H9 (cell line): Measurements from ENCODE around the gene PTPRN2. TPM values are rescaled to one million over a fixed set of nuclear protein-coding genes. Genes with fewer than 3 reads are reported as not detected.

Experiments
- DNase-seq: peaks from one replicate; pipeline ENCODE4 v3.0.0-alpha.2; 2017
- H2AFZ ChIP-seq: one replicate; pipeline ENCODE4 v1.6.1; 2013; ENCODE audit warnings: mild to moderate bottlenecking, low read length, control low read depth, moderate library complexity
- H2AK5ac ChIP-seq: 2 replicates; pipeline ENCODE4 v1.6.1; 2013; ENCODE audit warnings: low read length, control low read depth, mixed read lengths; ENCODE audit not compliant: insufficient read length
- H2BK120ac ChIP-seq: one replicate; pipeline ENCODE4 v1.6.1; 2013; ENCODE audit warnings: low read depth, mild to moderate bottlenecking, low read length, control low read depth, inconsistent platforms; ENCODE audit not compliant: poor library complexity, severe bottlenecking
- H2BK12ac ChIP-seq: 2 replicates; pipeline ENCODE4 v1.6.1; 2013; ENCODE audit warnings: low read length, control low read depth, mixed read lengths, low read depth; ENCODE audit not compliant: insufficient read length
- H2BK15ac ChIP-seq: 2 replicates; pipeline ENCODE4 v1.6.1; 2013; ENCODE audit warnings: low read depth, low read length, control low read depth
- H2BK20ac ChIP-seq: one replicate; pipeline ENCODE4 v1.6.1; 2013; ENCODE audit warnings: low read depth, mild to moderate bottlenecking, low read length, control low read depth, inconsistent platforms; ENCODE audit not compliant: poor library complexity, severe bottlenecking
- H2BK5ac ChIP-seq: 2 replicates; pipeline ENCODE4 v1.6.1; 2013; ENCODE audit warnings: low read length, control low read depth, mixed read lengths; ENCODE audit not compliant: insufficient read length
- H3K14ac ChIP-seq: 2 replicates; pipeline ENCODE4 v1.6.1; 2013; ENCODE audit warnings: low read length, control low read depth; ENCODE audit not compliant: insufficient read depth
- H3K18ac ChIP-seq: 2 replicates; pipeline ENCODE4 v1.6.1; 2013; ENCODE audit warnings: low read depth, mild to moderate bottlenecking, mixed read lengths, low read length, control low read depth; ENCODE audit not compliant: insufficient read length
- H3K23ac ChIP-seq: 2 replicates; pipeline ENCODE4 v1.6.1; 2013; ENCODE audit warnings: low read length, control low read depth, mixed read lengths, low read depth; ENCODE audit not compliant: insufficient read length
- H3K23me2 ChIP-seq: 2 replicates; pipeline ENCODE4 v1.6.1; 2013; ENCODE audit warnings: low read depth, mild to moderate bottlenecking, mixed read lengths, low read length, control low read depth; ENCODE audit not compliant: insufficient read length, poor library complexity, severe bottlenecking
- H3K27ac ChIP-seq: 2 replicates; pipeline ENCODE4 v1.5.1; 2013; ENCODE audit warnings: low read length, control low read depth, mixed read lengths, low read depth; ENCODE audit not compliant: insufficient read length
- H3K27me3 ChIP-seq: 2 replicates; pipeline ENCODE4 v1.6.1; 2013; ENCODE audit warnings: low read length, control low read depth, inconsistent platforms; ENCODE audit not compliant: insufficient read depth
- H3K4ac ChIP-seq: 2 replicates; pipeline ENCODE4 v1.6.1; 2013; ENCODE audit warnings: low read depth, mild to moderate bottlenecking, control low read depth, inconsistent platforms, low read length, moderate library complexity
- H3K4me1 ChIP-seq: 2 replicates; pipeline ENCODE4 v1.6.1; 2013; ENCODE audit warnings: low read length, control low read depth, inconsistent platforms; ENCODE audit not compliant: insufficient read depth
- H3K4me2 ChIP-seq: 2 replicates; pipeline ENCODE4 v1.6.1; 2013; ENCODE audit warnings: low read length, control low read depth, mixed read lengths; ENCODE audit not compliant: insufficient read length, insufficient read depth
- H3K56ac ChIP-seq: 2 replicates; pipeline ENCODE4 v1.6.1; 2013; ENCODE audit warnings: low read depth, mild to moderate bottlenecking, mixed read lengths, low read length, control low read depth; ENCODE audit not compliant: insufficient read length
- H3K79me1 ChIP-seq: 2 replicates; pipeline ENCODE4 v1.6.1; 2013; ENCODE audit warnings: low read depth, mild to moderate bottlenecking, moderate library complexity, low read length, control low read depth, inconsistent platforms; ENCODE audit not compliant: insufficient read depth, poor library complexity, severe bottlenecking
- H3K79me2 ChIP-seq: 2 replicates; pipeline ENCODE4 v1.6.1; 2013; ENCODE audit warnings: low read length, control low read depth, inconsistent platforms; ENCODE audit not compliant: insufficient read depth
- H3K9ac ChIP-seq: 2 replicates; pipeline ENCODE4 v1.6.1; 2013; ENCODE audit warnings: low read length, control low read depth, mixed read lengths; ENCODE audit not compliant: insufficient read length; ENCODE audit errors: extremely low read depth
- H3K9me3 ChIP-seq: one replicate; pipeline ENCODE4 v1.6.1; 2013; ENCODE audit warnings: low read depth, low read length, inconsistent platforms; ENCODE audit not compliant: control insufficient read depth
- H3T11ph ChIP-seq: one replicate; pipeline ENCODE4 v1.6.1; 2013; ENCODE audit warnings: mild to moderate bottlenecking, low read length, control low read depth, inconsistent platforms
- H4K20me1 ChIP-seq: one replicate; pipeline ENCODE4 v1.6.1; 2013; ENCODE audit not compliant: control insufficient read depth, insufficient read length, insufficient read depth
- H4K5ac ChIP-seq: 2 replicates; pipeline ENCODE4 v1.6.1; 2013; ENCODE audit warnings: low read depth, mild to moderate bottlenecking, mixed read lengths, low read length, control low read depth; ENCODE audit not compliant: insufficient read length
- H4K8ac ChIP-seq: replicated peaks from 2 replicates; pipeline ENCODE4 v1.6.1; 2013; ENCODE audit warnings: low read length, control low read depth, mixed read lengths, low read depth; ENCODE audit not compliant: insufficient read length
- H4K91ac ChIP-seq: 2 replicates; pipeline ENCODE4 v1.6.1; 2013; ENCODE audit warnings: low read depth, mild to moderate bottlenecking, moderate library complexity, mixed read lengths, low read length, control low read depth; ENCODE audit not compliant: insufficient read length
- H3K27ac Mint-ChIP-seq, 3 experiments: 2 replicates in 2 of 3; 3 replicates in 1 of 3; pipeline ENCODE4 v1.8.0; 2020 to 2021; ENCODE audit warnings: mixed read lengths in 3 of 3, mild to moderate bottlenecking in 1 of 3, moderate library complexity in 1 of 3
- H3K27me3 Mint-ChIP-seq: 2 replicates; pipeline ENCODE4 v1.8.0; 2021; ENCODE audit warnings: low read depth, mild to moderate bottlenecking, moderate library complexity, mixed read lengths
- H3K36me3 Mint-ChIP-seq, 3 experiments: 2 replicates in 2 of 3; 3 replicates in 1 of 3; pipeline ENCODE4 v1.8.0; 2020 to 2021; ENCODE audit warnings: low read depth in 3 of 3, mixed read lengths in 3 of 3; ENCODE audit not compliant: insufficient read depth in 1 of 3
- H3K4me1 Mint-ChIP-seq, 2 experiments: 2 replicates each; pipeline ENCODE4 v1.8.0; 2020; ENCODE audit warnings: mixed read lengths in 2 of 2
- H3K4me3 Mint-ChIP-seq, 2 experiments: 2 replicates in 1 of 2; 3 replicates in 1 of 2; pipeline ENCODE4 v1.8.0; 2020 to 2021; ENCODE audit warnings: mild to moderate bottlenecking in 2 of 2, mixed read lengths in 2 of 2, moderate library complexity in 1 of 2
- H3K9me3 Mint-ChIP-seq, 2 experiments: 2 replicates in 1 of 2; 3 replicates in 1 of 2; pipeline ENCODE4 v1.8.0; 2020; ENCODE audit warnings: mild to moderate bottlenecking in 2 of 2, mixed read lengths in 2 of 2, moderate library complexity in 1 of 2
- CTCF ChIP-seq: fragments of 200-600 bp; sonication (generic); conservative IDR thresholded peaks from 3 replicates; pipeline ENCODE4 v1.8.0; 2021; ENCODE audit warnings: antibody characterized with exemption, mild to moderate bottlenecking
- WGBS: extraction: QIAGEN DNeasy Blood & Tissue Kit; methylation state at CpG from one replicate; pipeline ENCODE4 v1.1.7; 2013; ENCODE audit warnings: missing lambda C conversion rate, low lambda C conversion rate, mixed read lengths; ENCODE audit not compliant: insufficient read length; ENCODE audit errors: extremely low coverage; 5-methylcytosine and 5-hydroxymethylcytosine counted together
- total RNA-seq: library from RNA; stranded (reverse); gene quantifications from 2 replicates; pipeline ENCODE4 v1.2.1, GENCODE V29; 2021

PTPRN2 gene
- total RNA-seq, 1 experiment from 2014 or later, result 5.2 TPM

- H3K36me3 Mint-ChIP-seq, result peaks cover 0 to 19% (median 0%) of the 10 kb centered on the region in 3 experiments; a peak in 2 of 7 replicates
- Histone ChIP-seq H3K18ac (no peak overlapping the region), H3K14ac (peak overlapping the region; percentile 1; the same call in 1 of the 2 replicates), H4K8ac (no peak overlapping the region), H4K91ac (no peak overlapping the region), H3T11ph (no peak overlapping the region), H3K27me3 (no peaks in the 10 kb centered on the region), H3K79me2 (no peaks in the 10 kb centered on the region), H3K23me2 (no peaks in the 10 kb centered on the region), H2BK5ac (no peak overlapping the region), H4K5ac (no peak overlapping the region), H3K23ac (no peak overlapping the region), H2BK120ac (no peak overlapping the region), H3K4me1 (peaks cover 2% of the 10 kb centered on the region; the same call in 1 of the 2 replicates), H3K9me3 (no peaks in the 10 kb centered on the region), H2AK5ac (no peak overlapping the region), H4K20me1 (no peaks in the 10 kb centered on the region), H3K4ac (no peak overlapping the region), H2BK12ac (no peak overlapping the region), H2BK20ac (no peak overlapping the region), H3K27ac (no peak overlapping the region), H3K79me1 (no peaks in the 10 kb centered on the region), H2BK15ac (0 out of 2 replicates have a peak overlapping the region, but pooled peaks have one; percentile 87), H2AFZ (no peak overlapping the region), H3K9ac (no peak overlapping the region), H3K4me2 (no peak overlapping the region), H3K56ac (no peak overlapping the region)
- WGBS, result no CpG with 5 or more reads among the region's 13 CpGs
- TF ChIP-seq CTCF, result no peak
- H3K27ac Mint-ChIP-seq, result peak overlapping the region; percentile 62 to 88 (median 80); a peak in 5 of 7 replicates
- no peak overlapping the region; a peak in 1 of 5 replicates for H3K4me3 Mint-ChIP-seq
- peaks cover 47 to 53% of the 10 kb centered on the region in 2 experiments for H3K4me1 Mint-ChIP-seq
- H3K27me3 Mint-ChIP-seq, result peaks cover 3% of the 10 kb centered on the region; the same call in 1 of the 2 replicates
- DNase-seq, result no peak
- H3K9me3 Mint-ChIP-seq, result peaks cover 9 to 10% of the 10 kb centered on the region in 2 experiments; a peak in 2 of 5 replicates
These were observed 109.8 kb downstream of the PTPRN2 start for GRCh38 chr7:158477866-158478265.
